VCaP (cell line): ENCODE data around the gene DRICH1.

ENCODE experiments used
- H3K27ac ChIP-seq: fragments of 450-650 bp; 2 replicates; pipeline ENCODE4 v1.5.1; 2017
- TF ChIP-seq, protein P1 (sequence below): fragments of 450-650 bp; conservative IDR thresholded peaks from 2 replicates; pipeline ENCODE4 v1.5.1; 2017; ENCODE audit warnings: mild to moderate bottlenecking, moderate library complexity

DRICH1 gene

DNA sequence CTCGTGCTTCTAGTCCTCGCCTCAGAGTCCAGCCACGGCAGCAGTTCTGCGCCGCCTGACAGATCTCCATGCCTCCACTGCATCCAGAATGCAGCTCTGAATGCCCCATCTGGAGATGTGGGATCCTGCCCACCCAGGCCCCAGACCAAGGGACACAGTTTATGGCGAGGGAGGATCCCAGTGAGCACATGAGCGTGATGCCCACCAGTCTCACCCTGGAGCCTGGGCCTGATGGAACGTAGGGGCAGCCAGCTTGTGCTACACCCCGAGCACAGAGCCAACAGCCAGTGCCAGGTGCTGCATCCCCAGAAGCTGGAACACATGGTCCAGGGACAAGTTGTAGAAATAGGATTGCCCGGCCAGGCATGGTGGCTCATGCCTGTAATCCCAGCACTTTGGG lies 62.4 kb downstream of the DRICH1 start:
- TF ChIP-seq, protein P1, sequence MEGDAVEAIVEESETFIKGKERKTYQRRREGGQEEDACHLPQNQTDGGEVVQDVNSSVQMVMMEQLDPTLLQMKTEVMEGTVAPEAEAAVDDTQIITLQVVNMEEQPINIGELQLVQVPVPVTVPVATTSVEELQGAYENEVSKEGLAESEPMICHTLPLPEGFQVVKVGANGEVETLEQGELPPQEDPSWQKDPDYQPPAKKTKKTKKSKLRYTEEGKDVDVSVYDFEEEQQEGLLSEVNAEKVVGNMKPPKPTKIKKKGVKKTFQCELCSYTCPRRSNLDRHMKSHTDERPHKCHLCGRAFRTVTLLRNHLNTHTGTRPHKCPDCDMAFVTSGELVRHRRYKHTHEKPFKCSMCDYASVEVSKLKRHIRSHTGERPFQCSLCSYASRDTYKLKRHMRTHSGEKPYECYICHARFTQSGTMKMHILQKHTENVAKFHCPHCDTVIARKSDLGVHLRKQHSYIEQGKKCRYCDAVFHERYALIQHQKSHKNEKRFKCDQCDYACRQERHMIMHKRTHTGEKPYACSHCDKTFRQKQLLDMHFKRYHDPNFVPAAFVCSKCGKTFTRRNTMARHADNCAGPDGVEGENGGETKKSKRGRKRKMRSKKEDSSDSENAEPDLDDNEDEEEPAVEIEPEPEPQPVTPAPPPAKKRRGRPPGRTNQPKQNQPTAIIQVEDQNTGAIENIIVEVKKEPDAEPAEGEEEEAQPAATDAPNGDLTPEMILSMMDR: no peak
- H3K27ac ChIP-seq: no peak overlapping the region

DNA sequence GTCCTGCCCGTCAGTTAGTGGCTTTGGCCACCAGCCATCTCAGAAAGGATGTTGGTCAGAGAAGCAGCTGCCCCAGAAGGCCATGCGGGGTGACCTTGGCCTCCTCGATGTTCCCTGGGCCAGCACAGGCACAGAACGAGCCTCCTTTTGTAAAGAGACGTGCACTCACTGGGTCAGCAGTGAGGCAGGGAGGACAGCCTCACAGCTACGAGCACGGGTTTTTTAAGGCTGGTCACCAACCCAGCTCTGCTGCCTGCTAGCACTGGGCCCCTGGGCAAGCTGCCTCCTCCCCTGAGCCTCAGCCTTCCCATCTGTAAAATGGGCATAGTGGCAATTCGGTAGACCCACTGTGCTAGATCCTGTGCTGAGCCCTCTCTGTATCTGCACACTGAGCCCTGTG lies 62.8 kb downstream of the DRICH1 start:
- H3K27ac ChIP-seq: no peak overlapping the region
- TF ChIP-seq, protein P1: no peak

DNA sequence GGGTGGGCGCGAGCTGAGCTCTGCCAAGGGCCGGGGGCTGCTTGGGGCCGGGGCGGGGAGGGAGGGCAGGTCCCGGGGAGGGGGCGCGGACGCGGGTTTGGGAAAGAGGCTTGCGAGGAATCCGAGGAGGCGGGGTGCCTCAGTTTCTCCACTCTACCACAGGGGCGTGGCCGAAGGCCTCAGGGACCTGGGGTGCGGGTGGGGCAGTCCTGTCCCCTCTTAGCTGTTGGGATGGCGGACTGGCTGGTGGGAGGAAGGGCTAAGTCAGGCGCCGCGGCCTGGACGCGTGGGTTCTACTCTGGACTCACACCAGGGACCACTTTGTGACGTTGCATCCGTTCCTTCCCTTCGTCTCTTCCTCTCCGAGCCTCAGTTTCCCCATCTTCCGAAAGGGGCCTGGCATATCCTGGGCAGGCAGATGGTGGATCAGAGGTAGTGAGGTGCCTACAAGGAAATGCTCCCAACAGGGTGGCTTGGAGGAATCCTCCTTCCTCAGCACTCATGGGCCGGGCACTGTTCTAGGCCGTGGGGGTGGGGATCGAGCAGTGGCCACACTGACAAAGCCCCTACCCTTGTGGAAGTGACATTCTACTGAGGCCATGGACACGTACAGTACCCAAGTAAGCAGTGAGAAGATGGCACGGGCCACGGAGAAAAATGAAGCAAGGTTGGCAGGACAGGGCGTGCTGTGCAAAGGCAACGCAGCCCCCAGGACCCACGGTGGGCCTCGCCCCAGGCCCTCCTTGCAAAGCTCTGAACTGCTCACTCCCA lies 65.2 kb downstream of the DRICH1 start:
- TF ChIP-seq, protein P1: no peak
- H3K27ac ChIP-seq: no peak overlapping the region

DNA sequence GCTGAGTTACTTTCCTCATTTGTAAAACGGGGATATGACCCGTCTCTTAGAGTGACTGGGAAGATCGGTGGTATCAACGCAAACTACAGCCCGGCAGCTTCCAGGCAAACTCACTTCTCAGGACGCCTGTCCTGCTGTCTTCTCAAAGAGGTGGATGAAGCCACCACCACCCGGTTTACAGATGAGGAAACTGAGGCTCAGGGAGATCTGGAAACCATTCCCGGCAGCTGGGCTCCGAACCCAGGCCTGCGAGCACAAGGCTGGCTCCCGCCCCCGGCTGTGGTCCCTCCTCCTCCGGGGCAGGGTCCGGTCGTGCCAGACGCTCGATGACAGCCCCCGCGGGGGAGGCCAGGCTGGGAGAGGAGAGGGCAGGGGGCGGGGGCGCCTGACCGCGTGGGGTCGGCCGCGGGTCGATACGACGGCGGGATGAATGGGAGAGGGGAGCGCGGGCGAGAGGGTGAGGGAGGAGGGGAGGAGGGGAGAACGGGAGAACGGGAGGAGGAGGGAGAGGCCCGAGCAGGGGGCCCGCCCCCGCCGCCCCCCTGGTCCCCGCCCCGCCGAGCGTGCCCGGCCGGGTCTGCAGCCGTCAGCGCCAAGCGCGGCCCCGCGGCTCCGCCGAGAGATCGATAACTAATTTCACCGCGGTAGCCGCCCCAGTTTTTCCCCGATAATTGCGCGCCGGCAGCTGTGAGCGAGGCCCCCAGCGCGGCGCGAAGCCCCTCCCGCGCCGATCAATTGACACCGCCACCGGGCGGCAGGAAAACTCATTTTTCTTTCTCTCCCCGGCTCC lies 66.0 kb downstream of the DRICH1 start:
- TF ChIP-seq, protein P1: no peak
- no peak overlapping the region for H3K27ac ChIP-seq

DNA sequence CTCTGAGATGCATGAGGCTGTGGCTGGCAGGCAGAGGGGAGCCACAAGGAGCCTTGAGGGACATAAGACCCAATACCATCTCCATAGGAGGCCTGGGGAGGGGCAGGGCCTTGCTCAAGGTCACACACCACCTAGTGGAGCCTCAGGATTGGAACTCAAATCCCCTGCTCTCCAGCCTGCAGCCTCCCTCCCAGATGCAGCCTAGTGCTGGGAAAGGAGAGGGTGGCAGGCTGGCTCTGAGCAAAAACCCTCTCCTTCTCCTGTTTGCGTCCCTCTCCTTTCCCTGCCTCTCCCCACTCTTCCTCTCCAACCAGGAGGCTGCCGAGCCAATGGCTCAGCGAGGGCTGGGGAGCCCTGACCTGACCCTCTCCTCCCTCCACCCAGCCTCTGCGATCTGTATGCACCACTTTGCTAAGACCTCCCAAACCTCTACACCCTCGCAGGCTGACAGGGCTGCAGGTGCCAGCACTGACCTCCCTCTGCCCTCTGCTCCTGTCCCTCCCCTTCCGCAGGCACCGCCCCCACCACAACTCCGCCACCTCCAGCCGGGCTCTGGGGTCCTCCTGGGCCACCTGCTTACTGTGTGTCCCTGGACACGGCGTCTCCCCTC lies 66.7 kb downstream of the DRICH1 start:
- TF ChIP-seq, protein P1: no peak
- H3K27ac ChIP-seq: no peak overlapping the region

DNA sequence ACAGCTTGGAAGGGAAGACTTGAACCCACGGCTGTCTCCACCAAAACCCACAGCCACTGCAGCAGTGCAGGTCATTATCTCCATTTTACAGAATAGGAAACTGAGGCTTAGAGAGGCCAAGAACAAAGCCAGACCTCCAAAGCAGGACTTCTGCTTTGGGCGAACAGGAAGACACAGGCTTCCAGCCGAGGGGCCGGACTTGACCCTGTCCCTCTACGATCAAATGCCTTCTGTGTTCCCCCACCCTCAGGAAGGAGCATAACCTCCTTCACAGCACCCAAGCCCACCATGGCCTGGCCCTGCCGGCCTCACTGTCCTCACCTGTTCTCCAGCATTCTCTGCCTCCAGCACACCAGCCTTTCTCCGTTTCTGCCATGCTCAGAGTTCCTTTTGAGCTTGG lies 67.8 kb downstream of the DRICH1 start:
- H3K27ac ChIP-seq: no peak overlapping the region
- TF ChIP-seq, protein P1: no peak

DNA sequence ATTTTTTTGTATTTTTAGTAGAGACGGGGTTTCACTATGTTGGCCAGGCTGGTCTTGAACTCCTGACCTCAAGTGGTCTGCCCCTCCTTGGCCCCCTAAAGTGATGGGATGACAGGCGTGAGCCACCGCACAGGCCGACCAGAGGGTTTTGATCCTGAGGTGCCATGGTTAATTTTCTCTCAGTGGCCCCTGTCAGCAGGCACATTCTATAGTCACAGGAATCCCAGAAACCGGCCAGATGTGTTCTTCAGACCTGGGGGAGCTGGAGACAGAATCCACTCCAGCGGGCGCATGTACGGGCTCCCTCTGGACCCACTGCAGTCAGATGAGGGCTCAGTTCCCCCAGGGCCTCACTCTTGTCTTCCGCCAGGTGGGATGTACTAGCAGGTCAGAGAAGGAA lies 69.0 kb downstream of the DRICH1 start:
- TF ChIP-seq, protein P1: no peak
- no peak overlapping the region for H3K27ac ChIP-seq
